Motor neuron (in vitro differentiated cells): ENCODE measurements around the gene ADAM12. TPM values are rescaled to one million over a fixed set of nuclear protein-coding genes. Genes with fewer than 3 reads are reported as not detected.
"Not testable (repeated sequence)": the region's sequence is repeated elsewhere in the genome, so short reads cannot be mapped to it uniquely, and the experiment has no call there.

ENCODE experiments used
- ATAC-seq, 8 experiments: fragments of 200-7000 bp; cut with Tn5 transposase; replicated peaks in 6 of 8; 2 replicates each; pipeline ENCODE4 v1.8.0; 2021; ENCODE audit warnings: mild to moderate bottlenecking in 8 of 8, moderate library complexity in 8 of 8
- H3K27ac ChIP-seq, 2 donors: fragments of 250-450 bp; sonication (Bioruptor Pico); 2 replicates each; pipeline ENCODE4 v1.9.0; 2021; ENCODE audit warnings: antibody characterized with exemption in 2 of 2, mild to moderate bottlenecking in 2 of 2, moderate library complexity in 1 of 2
- H3K4me1 ChIP-seq, 2 donors: fragments of 250-450 bp; sonication (Bioruptor Pico); replicated peaks in 1 of 2; 2 replicates each; pipeline ENCODE4 v1.6.1; 2021; ENCODE audit warnings: antibody characterized with exemption in 2 of 2, mild to moderate bottlenecking in 2 of 2, moderate library complexity in 1 of 2
- H3K4me3 ChIP-seq, 5 donors: fragments of 250-450 bp; sonication (Bioruptor Pico); 2 replicates each; pipeline ENCODE4 v1.9.0; 2021; ENCODE audit warnings: antibody characterized with exemption in 5 of 5, mild to moderate bottlenecking in 5 of 5, moderate library complexity in 4 of 5
- WGBS, 10 experiments: fragments of 450-650 bp; shearing (Covaris generic); methylation state at CpG; one replicate each; pipeline ENCODE4 v1.0.0; 2022; 5-methylcytosine and 5-hydroxymethylcytosine counted together
- in situ Hi-C, 9 experiments: fragments of 400-800 bp; cut with MboI; loops; one replicate each; pipeline ENCODE4 v1.15.0; 2021; ENCODE audit warnings: low sequenced_read_pairs in 9 of 9, low pct_unique_long_range_greater_than_20kb in 2 of 9; ENCODE audit not compliant: unreplicated experiment in 9 of 9
- total RNA-seq, 8 experiments: library from RNA; unstranded; fragments of 300-600 nt; gene quantifications; 2 replicates each; pipeline versions ENCODE4 v1.2.3 to v1.2.4, GENCODE V29; 2022

Gene ADAM12
- total RNA-seq, 8 experiments from 2014 or later = 0.63 to 62.9 (median 5.5) TPM

GRCh38 chr10:126262233-126262838, 125.9 kb downstream of the ADAM12 start:
- no peak overlapping the region for H3K4me3 ChIP-seq
- no peak for ATAC-seq
- 0 to 100% (median 55%) methylated on average over 1 of the region's 1 CpG; no CpG with 5 or more reads in 1 of the 10 experiments for WGBS, 10 experiments
- no peak overlapping the region for H3K27ac ChIP-seq
- in situ Hi-C loops = no loop called here
- H3K4me1 ChIP-seq = peaks cover 14 to 17% of the 10 kb centered on the region in 2 donors

DNA sequence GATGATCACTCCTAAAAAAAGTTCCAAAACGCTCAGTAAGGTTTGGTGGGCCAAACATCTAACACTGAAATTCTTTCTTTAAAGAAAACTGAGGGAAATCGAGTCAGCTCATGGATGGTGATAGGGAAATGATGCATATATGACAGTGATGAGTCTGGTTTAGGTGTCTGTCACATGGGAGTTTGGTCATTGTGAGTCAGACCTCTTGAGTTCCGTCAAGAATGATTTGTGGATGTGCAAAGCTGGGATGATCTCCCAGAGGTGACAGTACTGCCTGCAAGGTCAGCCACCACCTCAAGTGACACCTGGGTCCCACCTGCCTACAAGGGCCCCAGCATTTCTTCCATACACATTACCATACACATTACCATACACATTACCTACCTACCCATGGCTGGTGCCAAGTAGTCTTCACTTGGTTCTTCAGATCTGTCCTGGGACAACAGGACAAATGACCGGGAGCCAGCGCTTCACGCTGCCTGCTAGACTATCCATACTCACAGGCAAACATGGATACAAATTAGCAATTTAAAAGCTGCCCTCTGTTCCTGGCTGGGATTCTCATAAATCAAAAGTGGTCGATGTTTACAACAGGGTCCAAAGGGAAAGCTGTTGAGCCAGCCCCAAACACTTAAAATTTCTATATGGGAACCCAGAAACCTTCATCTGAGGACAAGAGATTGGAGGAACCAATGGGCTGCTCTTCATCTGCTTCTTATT, 128.4 kb downstream of the ADAM12 start:
- in situ Hi-C loops = no loop called here
- 57 to 100% (median 75%) methylated on average over 1 to 6 of the region's 7 CpGs; no CpG with 5 or more reads in 1 of the 10 experiments for WGBS, 10 experiments
- H3K4me1 ChIP-seq = peaks cover 14 to 17% of the 10 kb centered on the region in 2 donors
- no peak overlapping the region for H3K27ac ChIP-seq
- no peak overlapping the region for H3K4me3 ChIP-seq
- ATAC-seq = peak in 2 of 8 experiments; percentile 27 to 61

- in situ Hi-C loops = no loop called here
- ATAC-seq = no peak
These were observed 131.4 kb downstream of the ADAM12 start for GRCh38 chr10:126256864-126257263.

GRCh38 chr10:126255313-126255712, 133.0 kb downstream of the ADAM12 start:
- no peak overlapping the region for H3K4me3 ChIP-seq
- in situ Hi-C loops = no loop called here
- H3K27ac ChIP-seq = no peak overlapping the region
- ATAC-seq = no peak
- peaks cover 24 to 29% of the 10 kb centered on the region in 2 donors for H3K4me1 ChIP-seq
- 60 to 100% (median 94%) methylated on average over 1 to 7 of the region's 8 CpGs; no CpG with 5 or more reads in 1 of the 10 experiments for WGBS, 10 experiments

More at GRCh38 chr10:126256864-126257263, 131.4 kb downstream of the ADAM12 start:
- Histone ChIP-seq H3K27ac (no peak overlapping the region), H3K4me1 (peaks cover 33% of the 10 kb centered on the region in 2 donors), H3K4me3 (no peak overlapping the region)
- 80 to 100% (median 94%) methylated on average over 1 of the region's 1 CpG; no CpG with 5 or more reads in 4 of the 10 experiments for WGBS, 10 experiments

GRCh38 chr10:126253611-126253998, 134.7 kb downstream of the ADAM12 start:
- ATAC-seq = peak in 7 of 8 experiments; percentile 50 to 72 (median 65)
- whole genome bisulfite sequencing, 10 experiments = 61 to 100% (median 83%) methylated on average over 1 to 4 of the region's 4 CpGs; no CpG with 5 or more reads in 5 of the 10 experiments
- H3K4me1 ChIP-seq = peaks cover 17 to 18% of the 10 kb centered on the region in 2 donors
- no peak overlapping the region for H3K4me3 ChIP-seq
- peak overlapping the region; percentile 63 to 72 for H3K27ac ChIP-seq
- in situ Hi-C loops = no loop called here

- in situ Hi-C loops = no loop called here
- ATAC-seq = peak; percentile 49 to 99 (median 94)
- WGBS, 10 experiments = 0 to 70% (median 33%) methylated on average over 1 to 8 of the region's 9 CpGs; no CpG with 5 or more reads in 1 of the 10 experiments
These were observed 135.2 kb downstream of the ADAM12 start for GRCh38 chr10:126252884-126253610.

DNA sequence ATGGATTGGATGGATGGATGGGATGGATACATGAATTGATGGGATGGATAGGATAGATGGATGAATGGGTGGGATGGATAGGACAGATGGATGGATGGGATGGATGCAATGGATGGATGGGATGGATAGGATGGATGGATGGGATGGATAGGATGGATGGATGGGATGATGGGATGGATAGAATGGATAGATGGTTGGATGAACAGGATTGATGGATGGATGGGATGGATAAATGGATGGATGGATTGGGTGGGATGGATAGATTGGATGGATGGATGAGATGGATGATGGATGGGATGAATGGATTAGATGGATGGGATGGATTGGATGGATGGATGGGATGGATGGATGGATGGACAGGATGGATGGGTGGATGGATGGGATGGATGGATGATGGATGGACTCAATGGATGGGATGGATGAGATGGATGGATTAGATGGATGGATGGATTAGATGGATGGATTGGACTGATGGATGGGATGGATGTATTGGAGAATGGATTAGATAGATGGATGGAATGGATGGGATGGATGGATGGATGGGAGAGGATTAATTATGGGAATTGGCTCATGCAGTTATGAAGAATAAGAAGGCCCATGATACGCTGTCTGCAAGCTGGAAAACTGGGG, 136.4 kb downstream of the ADAM12 start:
- H3K27ac ChIP-seq = no peak overlapping the region
- WGBS, 10 experiments = 50 to 100% (median 83%) methylated on average over 1 of the region's 1 CpG; no CpG with 5 or more reads in 1 of the 10 experiments
- in situ Hi-C loops = no loop called here

More at GRCh38 chr10:126252884-126253610, 135.2 kb downstream of the ADAM12 start:
- H3K27ac ChIP-seq = peak overlapping the region; percentile 63 to 72
- H3K4me3 ChIP-seq = no peak overlapping the region
- peaks cover 17 to 18% of the 10 kb centered on the region in 2 donors for H3K4me1 ChIP-seq

GRCh38 chr10:126250527-126251310, 137.6 kb downstream of the ADAM12 start:
- no peak for ATAC-seq
- peaks cover 21 to 28% of the 10 kb centered on the region in 2 donors for H3K4me1 ChIP-seq
- H3K27ac ChIP-seq = no peak overlapping the region
- in situ Hi-C loops = no loop called here
- no peak overlapping the region for H3K4me3 ChIP-seq
- 23 to 96% (median 67%) methylated on average over 3 to 8 of the region's 8 CpGs; no CpG with 5 or more reads in 1 of the 10 experiments for WGBS, 10 experiments

More for the DNA sequence above, 136.4 kb downstream of the ADAM12 start:
- H3K4me1 ChIP-seq = peaks cover 18 to 21% of the 10 kb centered on the region in 2 donors
- no peak for ATAC-seq
- H3K4me3 ChIP-seq = no peak overlapping the region

DNA sequence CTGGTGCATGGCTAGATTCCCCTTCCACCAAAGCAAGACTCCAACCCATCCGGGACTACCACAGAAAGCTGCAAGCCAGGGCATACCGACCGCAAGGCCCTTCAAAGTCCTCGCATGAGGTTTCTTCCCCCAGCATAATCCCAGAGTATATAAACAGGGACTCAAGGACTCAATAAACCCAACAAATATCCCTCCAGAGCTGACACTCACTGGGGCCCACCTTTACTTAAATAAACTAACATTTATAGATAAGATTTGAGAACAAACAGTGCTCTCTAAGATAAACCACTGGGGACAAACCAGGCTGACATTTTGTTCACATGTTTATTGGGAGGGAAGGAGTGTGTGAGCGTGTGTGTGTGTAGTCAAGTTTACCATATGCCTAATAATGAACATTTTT, 138.2 kb downstream of the ADAM12 start:
- H3K4me3 ChIP-seq = no peak overlapping the region
- peaks cover 21 to 28% of the 10 kb centered on the region in 2 donors for H3K4me1 ChIP-seq
- H3K27ac ChIP-seq = no peak overlapping the region
- ATAC-seq = no peak
- WGBS, 10 experiments = 60 to 100% (median 100%) methylated on average over 1 to 3 of the region's 5 CpGs; no CpG with 5 or more reads in 3 of the 10 experiments
- in situ Hi-C loops = no loop called here

DNA sequence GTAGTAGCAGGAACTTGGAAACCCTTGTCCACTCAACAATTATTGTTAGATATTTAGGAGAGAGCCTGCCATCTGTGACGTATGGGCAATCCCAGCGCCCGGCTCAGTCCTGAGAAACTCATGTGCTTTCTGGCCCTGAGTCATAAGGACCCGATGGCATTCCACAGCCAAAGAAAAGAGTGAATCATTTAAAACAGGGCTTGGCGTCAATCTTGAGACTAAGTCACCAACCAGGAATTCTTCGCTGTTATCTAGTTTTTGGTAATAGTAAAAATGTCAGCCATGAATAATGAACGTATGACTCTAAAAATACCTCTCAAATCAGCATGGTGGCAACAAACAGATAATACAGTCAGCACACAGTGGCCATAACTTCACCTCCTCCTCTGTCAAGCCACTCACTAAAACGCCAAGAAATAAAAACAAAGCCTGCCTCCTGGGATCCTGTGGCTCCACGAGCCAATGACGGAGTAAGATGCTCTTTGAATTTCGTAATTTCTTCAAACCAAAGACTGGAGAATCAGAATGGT, 140.8 kb downstream of the ADAM12 start:
- WGBS, 10 experiments = 7 to 84% (median 50%) methylated on average over 4 to 11 of the region's 11 CpGs; no CpG with 5 or more reads in 1 of the 10 experiments
- ATAC-seq = peak in 7 of 8 experiments; percentile 39 to 76 (median 63)
- in situ Hi-C loops = loop anchor here in 1 of 9 experiments (25.0 kb wide), 1 partner anchor 140 kb away; the partner anchor contains the start of gene ADAM12
- no peak overlapping the region for H3K4me3 ChIP-seq
- no peak overlapping the region for H3K27ac ChIP-seq
- peaks cover 16 to 25% of the 10 kb centered on the region in 2 donors for H3K4me1 ChIP-seq

DNA sequence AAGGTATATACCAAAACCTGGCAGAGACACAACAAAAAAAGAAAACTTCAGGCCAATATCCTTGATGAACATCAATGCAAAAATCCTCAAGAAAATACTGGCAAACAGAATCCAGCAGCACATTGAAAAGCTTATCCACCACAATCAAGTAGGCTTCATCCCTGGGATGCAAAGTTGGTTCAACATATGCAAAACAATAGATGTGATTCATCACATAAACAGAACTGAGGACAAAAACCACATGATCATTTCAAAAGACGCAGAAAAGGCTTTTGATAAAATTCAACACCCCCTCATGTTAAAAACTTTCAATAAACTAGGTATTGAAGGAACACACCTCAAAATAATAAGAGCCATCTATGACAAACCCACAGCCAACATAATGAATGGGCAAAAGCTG, 141.9 kb downstream of the ADAM12 start:
- not testable (repeated sequence) for ATAC-seq, H3K4me3 ChIP-seq, H3K27ac ChIP-seq
- peaks cover 18 to 26% of the 10 kb centered on the region in 2 donors for H3K4me1 ChIP-seq
- in situ Hi-C loops = loop anchor here in 1 of 9 experiments (25.0 kb wide), 1 partner anchor 141 kb away; the partner anchor contains the start of gene ADAM12
- WGBS, 10 experiments = 14 to 40% (median 24%) methylated on average over 1 of the region's 1 CpG; no CpG with 5 or more reads in 6 of the 10 experiments
